Activated CD4-positive, alpha-beta T cell treated with anti-CD3 and anti-CD28 coated beads for 48 hours (primary cell): Measurements from ENCODE around the gene SLC9A8.

Experiments used
- DNase-seq: peaks from one replicate; pipeline ENCODE4 v3.0.0-alpha.2; 2020

Gene SLC9A8

GRCh38 chr20:49787371-49788357 is 25.0 kb upstream of the SLC9A8 start:
- no peak for DNase-seq

GRCh38 chr20:49790077-49790798 is 22.4 kb upstream of the SLC9A8 start:
- DNase-seq, result no peak

GRCh38 chr20:49791165-49791564 is 21.5 kb upstream of the SLC9A8 start:
- no peak for DNase-seq

- DNase-seq, result no peak
These were observed 20.6 kb upstream of the SLC9A8 start for GRCh38 chr20:49792006-49792405.

- DNase-seq, result no peak
These were observed 20.0 kb upstream of the SLC9A8 start for GRCh38 chr20:49792611-49793010.

- no peak for DNase-seq
These were observed 18.1 kb upstream of the SLC9A8 start for GRCh38 chr20:49794336-49795134.

- DNase-seq, result no peak
These were observed 17.5 kb upstream of the SLC9A8 start for GRCh38 chr20:49795135-49795424.

GRCh38 chr20:49796600-49797343 is 15.9 kb upstream of the SLC9A8 start:
- no peak for DNase-seq

- DNase-seq, result no peak
These were observed 15.3 kb upstream of the SLC9A8 start for GRCh38 chr20:49797344-49797615.

GRCh38 chr20:49798718-49799117 is 13.9 kb upstream of the SLC9A8 start:
- no peak for DNase-seq

GRCh38 chr20:49799698-49800097 is 12.9 kb upstream of the SLC9A8 start:
- DNase-seq, result no peak

GRCh38 chr20:49803418-49803817 is 9.2 kb upstream of the SLC9A8 start:
- no peak for DNase-seq

GRCh38 chr20:49804364-49804763 is 8.3 kb upstream of the SLC9A8 start:
- DNase-seq, result no peak

- peak; percentile 80 for DNase-seq
These were observed 7.3 kb upstream of the SLC9A8 start for GRCh38 chr20:49805224-49805876.

- no peak for DNase-seq
These were observed 3.9 kb upstream of the SLC9A8 start for GRCh38 chr20:49808753-49809152.

- no peak for DNase-seq
These were observed 2.7 kb upstream of the SLC9A8 start for GRCh38 chr20:49809803-49810359.

- DNase-seq, result no peak
These were observed 2.0 kb upstream of the SLC9A8 start for GRCh38 chr20:49810491-49811190.

- DNase-seq, result no peak
These were observed 662 bp upstream of the SLC9A8 start for GRCh38 chr20:49811825-49812506.

- DNase-seq, result no peak
These were observed 812 bp downstream of the SLC9A8 start for GRCh38 chr20:49813305-49813974.

- no peak for DNase-seq
These were observed 1.5 kb downstream of the SLC9A8 start for GRCh38 chr20:49814057-49814694.
